Posterior vena cava (tissue), 2 donors: ENCODE measurements around the gene ZNF444. TPM values are rescaled to one million over a fixed set of nuclear protein-coding genes. Genes with fewer than 3 reads are reported as not detected.
"Not testable (repeated sequence)": the region's sequence is repeated elsewhere in the genome, so short reads cannot be mapped to it uniquely, and the experiment has no call there.

ENCODE experiments used
- DNase-seq: peaks from one replicate; pipeline ENCODE4 v3.0.0-alpha.2; 2020; ENCODE audit warnings: low spot score
- intact Hi-C, 2 donors: fragments of 100-400 bp; cut with DNase I; formaldehyde crosslinking; loops; one replicate each; pipeline versions ENCODE4 v1.14.1 to v1.14.2; 2022 to 2023
- total RNA-seq, 2 donors: library from RNA; stranded (reverse); fragmentation: NEBNext Ultra II Directional; extraction: Animal tissue kit (Norgen Biotek cat#: 25700); gene quantifications; one replicate each; pipeline ENCODE4 v1.2.1, GENCODE V29; 2021
- donor health status: DM: yes; HTN: yes; CAD: no.
- donor health status: DM: yes; HTN: yes; CAD: no.

ZNF444 gene
- total RNA-seq, 2 donors from 2014 or later: 17.8 to 23.8 TPM

DNA sequence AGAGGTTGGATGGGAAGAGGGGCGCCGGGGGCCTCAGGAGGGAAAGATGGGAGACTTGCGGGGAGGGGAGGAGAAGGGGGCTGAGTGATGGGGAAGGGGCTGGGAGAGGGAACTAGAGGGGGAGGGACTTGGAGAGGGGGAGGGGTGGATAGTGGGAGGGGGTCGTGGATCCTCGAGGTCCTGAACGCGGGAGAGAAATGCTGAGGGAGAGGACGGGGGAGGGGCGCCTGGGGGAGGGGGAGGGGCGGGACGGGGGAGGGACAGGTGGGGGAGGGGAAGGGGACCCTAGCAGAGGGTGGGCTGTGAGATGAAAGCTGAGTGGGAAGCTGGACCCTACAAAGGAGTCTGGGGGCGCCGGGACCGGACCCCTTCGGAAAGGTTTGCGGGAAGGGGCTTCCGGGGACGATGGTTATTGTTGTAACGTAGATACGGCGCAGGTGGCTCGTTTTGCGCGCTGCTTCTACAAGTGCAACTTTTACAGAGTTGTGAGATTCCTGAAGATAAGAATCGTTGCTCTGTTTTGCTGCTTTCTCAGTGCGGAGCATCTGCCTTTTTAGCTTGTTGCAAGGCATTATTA is 418 bp downstream of the ZNF444 start:
- no peak for DNase-seq
- intact Hi-C loops: no loop called here

DNA sequence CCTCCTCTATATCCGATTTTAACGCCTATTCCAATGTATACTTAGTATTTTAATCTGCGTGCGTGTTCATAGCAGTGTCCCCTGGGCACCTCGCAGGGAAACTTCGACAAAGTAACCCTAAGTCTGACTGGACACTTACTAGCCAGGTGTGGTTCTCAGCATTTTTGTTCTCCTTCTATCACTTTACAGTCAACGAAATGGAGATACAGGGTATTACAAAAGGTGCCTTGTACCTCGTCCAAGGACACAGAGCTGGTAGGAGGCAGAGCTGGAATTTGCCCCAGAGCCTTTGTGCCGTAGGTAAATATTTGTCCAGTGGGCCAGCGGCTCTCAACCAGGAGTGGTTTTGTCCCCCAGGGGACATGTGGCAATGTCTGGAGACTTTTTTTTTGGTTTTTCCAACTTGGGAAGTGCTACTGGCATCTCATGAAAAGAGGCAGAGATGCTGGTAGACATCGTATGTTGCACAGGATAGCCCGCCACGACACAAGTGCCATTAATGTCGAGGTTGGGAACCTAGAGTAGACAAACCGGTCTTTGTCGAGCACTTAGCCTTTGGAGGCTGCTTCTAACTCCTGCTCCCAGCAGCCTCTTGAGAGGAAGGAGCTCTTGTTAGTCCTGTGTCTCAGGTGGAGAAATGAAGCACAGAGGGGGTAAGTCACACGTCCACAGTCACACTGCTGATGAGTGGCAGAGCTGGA is 1.1 kb downstream of the ZNF444 start:
- no peak for DNase-seq
- intact Hi-C loops: no loop called here

DNA sequence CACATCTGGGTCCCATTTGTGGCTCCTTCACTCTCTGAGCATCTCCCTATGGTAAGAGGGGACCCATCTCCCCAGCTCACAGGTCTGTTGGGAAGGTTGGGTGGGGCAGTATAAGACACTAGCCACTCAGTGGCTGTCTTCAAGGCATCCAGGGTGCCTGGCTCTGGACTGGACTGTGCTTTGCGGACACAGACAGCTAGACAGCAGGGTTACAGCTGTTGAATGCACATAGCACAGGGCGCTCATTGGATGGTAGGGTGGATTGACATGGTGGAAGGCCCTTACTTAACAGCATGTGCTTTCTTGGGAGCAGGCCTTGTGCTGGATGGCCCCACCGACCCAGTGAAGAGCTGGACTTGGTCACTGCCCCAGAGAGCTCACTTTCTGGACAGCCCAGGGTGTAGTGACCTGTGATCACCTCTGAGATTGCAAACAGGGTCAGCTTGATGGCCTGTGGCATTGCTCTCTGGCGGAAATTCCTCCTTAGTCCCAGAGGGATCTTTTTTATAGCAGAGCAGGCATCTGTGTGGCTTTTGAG is 1.9 kb downstream of the ZNF444 start:
- intact Hi-C loops: no loop called here
- no peak for DNase-seq

DNA sequence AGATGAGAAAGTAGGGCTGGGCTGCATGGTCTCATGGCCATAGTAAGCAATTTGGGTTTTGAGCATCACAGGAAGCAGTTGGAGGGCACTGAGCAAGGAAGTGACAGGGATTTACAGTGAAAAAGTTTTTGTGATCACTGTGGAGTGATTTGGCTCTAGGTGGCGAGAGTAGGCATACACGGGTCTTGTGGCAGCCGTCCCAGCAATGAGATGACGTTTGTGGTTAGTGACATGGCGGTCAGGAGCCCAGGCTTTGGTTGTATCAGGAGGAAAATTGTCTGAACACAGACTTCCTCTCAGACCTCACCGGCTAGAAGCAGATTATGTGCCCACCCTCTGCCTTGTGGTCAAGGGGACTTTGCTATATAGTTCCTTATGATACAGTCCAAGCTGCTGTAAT is 3.3 kb downstream of the ZNF444 start:
- intact Hi-C loops: no loop called here
- no peak for DNase-seq

DNA sequence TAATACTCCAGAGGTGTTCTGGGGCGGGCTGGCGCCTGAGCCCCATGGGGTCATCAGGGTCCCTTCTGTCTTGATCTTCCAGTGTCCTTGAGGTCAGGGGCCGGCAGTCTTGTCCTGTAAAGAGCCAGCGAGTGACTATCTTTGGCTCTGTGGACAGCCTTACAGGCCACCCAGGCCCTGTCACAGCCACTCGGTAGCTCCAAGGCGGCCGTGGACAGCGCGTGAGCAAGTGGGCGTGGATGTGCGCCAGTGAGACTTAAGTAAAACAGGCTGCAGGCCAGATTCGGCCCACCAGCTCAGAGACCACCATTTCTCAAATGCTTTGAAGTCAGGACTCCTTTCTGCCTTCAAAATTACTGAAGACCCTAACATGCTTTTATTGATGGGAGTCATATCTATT is 3.7 kb downstream of the ZNF444 start:
- no peak for DNase-seq
- intact Hi-C loops: no loop called here

DNA sequence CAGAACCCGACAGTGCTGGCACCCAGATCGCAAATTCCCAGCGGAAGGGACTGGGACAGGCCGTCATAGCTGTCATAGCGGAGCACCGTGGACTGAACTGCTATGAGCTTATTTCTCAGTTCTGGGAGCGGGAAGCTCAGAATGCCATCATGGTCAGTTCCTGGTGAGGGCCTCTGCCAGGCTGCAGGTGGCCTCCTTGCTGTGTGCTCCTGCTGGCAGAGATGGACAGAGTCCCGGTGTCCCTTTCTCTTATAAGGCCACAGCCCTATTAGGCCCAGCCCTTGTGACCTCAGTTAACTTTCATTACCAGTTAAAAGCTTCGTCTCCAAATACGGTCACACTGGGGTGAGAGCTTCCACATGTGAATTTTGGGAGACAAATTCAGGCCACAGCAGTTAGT is 4.6 kb downstream of the ZNF444 start:
- intact Hi-C loops: no loop called here
- DNase-seq: no peak

DNA sequence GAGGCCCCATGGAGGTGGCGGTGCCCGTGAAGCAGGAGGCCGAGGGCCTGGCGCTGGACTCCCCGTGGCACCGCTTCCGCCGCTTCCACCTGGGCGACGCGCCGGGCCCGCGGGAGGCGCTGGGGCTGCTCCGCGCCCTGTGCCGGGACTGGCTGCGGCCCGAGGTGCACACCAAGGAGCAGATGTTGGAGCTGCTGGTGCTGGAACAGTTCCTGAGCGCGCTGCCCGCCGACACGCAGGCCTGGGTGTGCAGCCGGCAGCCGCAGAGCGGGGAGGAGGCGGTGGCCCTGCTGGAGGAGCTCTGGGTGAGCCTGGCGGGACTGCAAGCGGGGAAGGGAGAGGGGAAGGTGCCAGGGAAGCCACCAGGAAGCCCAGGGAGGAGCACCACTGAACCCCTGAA is 5.8 kb downstream of the ZNF444 start:
- intact Hi-C loops: no loop called here
- no peak for DNase-seq

DNA sequence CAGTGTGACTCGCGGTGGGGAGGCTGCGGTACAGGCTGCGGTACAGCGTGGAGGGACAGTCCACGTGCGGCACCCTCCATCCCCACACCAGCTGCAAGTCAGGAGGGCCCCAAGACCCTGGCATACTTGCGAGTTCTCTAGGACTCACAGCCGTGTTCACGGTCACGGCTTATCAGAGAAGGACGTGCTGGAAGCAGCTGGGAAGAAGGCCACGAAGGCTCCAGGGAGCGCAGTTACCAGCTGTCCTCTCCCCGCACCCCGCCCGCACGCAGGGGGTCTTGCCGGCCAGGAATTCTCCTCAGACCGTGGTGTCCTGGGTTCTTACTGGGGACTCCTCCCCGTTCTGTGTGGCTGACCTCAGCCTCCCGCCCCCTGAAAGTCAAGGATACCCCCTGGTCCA is 6.2 kb downstream of the ZNF444 start:
- no peak for DNase-seq
- intact Hi-C loops: no loop called here

DNA sequence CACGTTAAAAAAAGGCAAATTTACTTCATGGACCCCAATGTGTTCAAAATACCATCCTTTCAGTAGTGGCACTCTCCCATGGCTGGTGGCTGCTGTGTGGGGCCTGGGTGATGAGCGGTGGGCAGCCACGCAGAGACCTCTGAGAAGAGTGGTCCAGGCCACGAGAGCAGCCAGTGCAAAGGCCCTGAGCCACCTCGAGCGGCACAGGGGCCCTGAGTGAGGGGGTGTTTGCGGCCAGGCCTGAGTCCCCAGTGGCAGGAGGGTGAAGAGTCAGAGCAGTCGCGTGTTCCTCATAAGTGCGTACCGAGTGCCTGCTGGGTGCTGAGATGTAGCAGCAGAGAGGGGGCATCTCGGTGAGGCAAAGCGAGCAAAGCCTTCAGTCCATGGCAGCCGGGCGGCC is 7.0 kb downstream of the ZNF444 start:
- intact Hi-C loops: no loop called here
- no peak for DNase-seq

DNA sequence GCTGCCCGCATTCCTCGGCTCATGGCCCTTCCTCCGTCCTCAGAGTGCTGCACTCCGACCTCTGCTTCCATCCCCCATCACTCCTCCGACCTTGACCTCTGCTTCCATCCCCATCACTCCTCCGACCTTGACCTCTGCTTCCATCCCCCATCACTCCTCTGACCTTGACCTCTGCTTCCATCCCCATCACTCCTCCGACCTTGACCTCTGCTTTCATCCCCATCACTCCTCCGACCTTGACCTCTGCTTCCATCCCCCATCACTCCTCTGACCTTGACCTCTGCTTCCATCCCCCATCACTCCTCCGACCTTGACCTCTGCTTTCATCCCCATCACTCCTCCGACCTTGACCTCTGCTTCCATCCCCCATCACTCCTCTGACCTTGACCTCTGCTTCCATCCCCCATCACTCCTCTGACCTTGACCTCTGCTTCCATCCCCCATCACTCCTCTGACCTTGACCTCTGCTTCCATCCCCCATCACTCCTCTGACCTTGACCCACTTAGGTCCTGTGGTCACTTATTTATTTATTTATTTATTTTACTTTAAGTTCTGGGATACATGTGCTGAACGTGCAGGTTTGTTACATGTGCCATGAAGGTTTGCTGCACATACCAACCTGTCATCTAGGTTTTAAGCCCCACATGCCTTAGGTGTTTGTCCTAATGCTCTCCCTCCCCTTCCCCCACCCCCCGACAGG is 8.0 kb downstream of the ZNF444 start:
- intact Hi-C loops, DNase-seq: not testable (repeated sequence)

DNA sequence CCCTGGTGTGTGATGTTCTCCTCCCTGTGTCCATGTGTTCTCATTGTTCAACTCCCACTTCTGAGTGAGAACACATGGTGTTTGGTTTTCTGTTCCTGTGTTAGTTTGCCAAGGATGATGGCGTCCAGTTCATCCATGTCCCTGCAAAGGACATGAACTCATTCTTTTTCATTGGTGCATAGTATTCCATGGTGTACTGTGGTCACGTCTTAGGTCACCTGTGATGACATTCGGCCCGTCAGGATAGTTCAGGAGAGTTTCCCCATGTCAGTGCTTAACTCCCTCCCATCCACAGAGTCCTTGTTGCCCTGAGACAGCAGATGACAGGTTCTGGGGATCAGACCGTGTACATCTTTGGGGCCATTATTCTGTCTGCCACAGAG is 8.6 kb downstream of the ZNF444 start:
- intact Hi-C loops: no loop called here
- DNase-seq: no peak

DNA sequence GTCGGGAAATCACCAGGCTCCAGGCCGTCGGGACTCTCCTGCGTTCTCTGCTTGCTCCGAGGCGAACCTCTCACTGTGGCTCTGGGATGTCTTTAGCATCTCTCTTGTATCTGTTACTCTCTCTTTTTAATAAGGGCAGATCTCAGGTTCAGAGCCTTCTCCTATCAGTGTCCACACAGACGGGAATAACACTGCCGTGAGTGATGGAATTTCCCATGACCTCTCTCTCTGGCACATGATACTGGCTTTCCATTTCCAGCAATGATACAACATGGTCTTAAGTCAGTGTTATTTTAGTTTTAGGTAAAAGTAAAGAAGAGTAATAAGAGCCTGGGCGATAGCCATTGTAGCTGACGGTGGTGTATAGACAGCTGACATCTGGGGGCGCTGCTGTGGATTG is 9.3 kb downstream of the ZNF444 start:
- intact Hi-C loops: no loop called here
- DNase-seq: no peak

DNA sequence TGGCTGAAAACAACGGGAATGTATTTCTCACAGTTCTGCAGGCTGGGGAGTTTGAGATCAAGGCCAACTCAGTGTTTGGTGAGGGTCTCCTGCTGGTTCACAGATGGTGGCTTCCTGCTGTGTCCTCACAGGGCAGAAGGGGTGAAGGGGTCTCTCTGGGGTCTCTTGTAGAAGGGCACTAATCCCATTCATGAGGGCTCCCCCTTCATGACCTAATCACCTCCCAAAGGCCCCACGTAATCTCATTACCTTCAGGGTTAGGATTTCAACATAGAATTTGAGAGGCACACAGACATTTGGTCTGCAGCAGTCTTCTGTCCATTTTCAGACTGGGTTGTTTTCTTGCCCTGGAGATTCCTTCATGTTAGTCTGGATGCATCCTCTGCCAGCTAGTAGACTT is 11.6 kb downstream of the ZNF444 start:
- intact Hi-C loops: no loop called here
- no peak for DNase-seq

DNA sequence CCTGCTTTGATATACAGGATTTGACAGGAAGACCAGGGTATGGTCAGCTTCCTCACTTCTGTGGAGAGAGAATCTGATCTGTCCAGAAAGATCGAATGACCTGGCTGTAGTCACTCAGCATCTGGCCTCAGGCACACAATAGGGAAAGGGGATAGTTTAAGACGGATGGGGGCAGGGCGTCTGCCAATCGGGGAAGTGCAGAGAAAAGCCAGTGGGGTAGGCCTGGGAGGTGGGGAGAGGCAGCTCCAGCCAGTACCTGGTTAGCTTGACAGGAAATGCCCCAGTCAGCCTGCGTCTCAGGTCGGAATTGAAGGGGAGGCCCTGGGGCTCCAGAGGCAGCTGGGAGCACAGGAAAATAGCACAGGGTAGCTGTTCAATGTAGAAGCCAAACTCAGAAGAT is 12.4 kb downstream of the ZNF444 start:
- intact Hi-C loops: no loop called here
- DNase-seq: no peak

DNA sequence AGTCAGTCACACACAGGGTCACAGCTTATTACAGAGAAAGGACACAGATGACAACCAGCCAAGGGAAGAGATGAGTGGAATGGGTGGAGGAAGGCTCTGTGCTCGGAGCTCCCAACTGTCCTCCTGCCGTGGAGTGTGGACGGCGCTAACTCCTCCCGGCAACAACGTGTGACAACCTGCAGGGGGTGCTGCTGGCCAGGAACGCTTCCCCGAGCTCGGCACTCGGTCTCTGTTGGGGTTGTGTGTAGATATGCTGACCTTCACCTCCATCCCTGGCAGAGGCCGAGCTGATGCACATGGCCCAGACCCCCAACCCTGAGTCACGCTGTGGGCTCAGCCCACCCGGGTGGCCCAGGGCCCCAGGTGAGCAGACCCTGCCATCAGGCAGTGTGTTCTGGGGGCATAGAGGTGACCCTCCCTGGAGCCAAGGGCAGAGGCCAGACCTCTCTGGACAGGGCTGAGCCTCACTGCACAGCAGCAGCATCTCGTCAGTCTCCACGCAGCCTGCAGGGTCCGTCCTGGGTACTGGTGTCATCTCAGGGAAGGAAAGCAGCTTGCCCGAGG is 14.1 kb downstream of the ZNF444 start:
- intact Hi-C loops: no loop called here
- DNase-seq: peak; percentile 84

DNA sequence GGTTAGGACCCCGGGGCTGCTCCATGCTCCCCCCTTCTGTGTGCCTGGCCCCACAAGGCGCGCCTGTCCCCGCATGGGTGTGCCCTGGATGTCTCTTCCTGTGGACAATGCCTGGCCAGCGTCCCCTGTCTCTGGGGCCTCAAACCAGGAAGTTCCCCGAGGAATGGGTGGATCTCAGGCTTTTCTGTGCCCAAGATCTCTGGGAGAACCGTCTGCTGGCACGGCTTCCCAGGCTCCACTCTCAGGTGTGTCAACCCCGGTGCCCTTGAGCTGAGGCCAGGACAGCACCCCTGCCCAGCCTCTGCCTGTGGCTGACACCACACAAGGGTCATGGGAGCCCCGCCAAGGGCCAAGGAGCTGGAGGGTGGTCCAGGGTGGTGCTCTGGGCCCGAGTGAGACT is 15.7 kb downstream of the ZNF444 start:
- no peak for DNase-seq
- intact Hi-C loops: no loop called here

DNA sequence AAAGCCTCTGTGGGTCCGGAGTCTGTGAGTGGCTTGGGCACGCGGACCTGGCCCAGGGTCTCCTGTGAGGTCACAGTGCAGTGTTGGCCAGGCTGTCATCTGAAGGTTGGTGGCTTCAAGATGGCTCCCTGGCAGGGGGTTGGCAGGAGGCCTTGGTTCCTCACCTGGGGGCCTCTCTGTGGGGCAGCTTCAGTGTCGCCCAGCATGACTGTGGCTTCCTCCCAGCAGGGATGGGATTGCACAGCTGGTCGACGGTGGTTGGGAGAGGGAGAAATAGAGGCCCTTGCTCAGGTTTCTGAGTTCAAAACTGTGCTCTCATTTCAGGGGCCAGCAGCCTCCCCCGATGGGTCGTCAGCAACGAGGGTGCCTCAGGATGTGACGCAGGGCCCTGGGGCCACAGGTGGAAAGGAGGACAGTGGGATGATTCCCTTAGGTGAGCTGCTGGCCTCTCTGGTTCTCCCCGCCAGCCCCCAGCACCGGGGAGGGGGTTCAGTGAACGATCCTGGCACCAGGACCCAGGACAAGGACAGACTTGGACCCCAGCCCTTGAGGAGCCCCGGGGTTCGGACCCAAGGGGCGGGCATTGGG is 17.2 kb downstream of the ZNF444 start:
- no peak for DNase-seq
- intact Hi-C loops: no loop called here

DNA sequence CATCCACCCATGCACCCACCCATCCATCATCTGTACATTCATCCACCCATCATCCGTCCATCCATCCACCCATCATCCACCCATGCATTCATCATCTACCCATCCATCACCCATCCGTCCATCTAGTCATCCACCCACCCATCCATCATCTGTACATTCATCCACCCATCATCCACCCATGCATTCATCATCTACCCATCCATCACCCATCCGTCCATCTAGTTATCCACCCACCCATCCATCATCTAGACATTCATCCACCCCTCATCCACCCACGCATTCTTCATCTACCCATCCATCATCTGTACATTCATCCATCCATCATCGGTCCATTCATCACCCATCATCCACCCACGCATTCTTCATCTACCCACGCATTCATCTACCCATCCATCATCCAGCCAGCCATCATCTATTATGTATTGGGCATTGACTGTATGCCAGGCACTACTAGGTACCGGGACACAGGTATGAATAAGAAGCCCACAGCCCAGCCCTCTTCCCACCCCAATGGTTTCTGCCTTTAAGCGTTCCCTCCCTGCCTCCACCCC is 18.0 kb downstream of the ZNF444 start:
- DNase-seq: no peak
- intact Hi-C loops: no loop called here

DNA sequence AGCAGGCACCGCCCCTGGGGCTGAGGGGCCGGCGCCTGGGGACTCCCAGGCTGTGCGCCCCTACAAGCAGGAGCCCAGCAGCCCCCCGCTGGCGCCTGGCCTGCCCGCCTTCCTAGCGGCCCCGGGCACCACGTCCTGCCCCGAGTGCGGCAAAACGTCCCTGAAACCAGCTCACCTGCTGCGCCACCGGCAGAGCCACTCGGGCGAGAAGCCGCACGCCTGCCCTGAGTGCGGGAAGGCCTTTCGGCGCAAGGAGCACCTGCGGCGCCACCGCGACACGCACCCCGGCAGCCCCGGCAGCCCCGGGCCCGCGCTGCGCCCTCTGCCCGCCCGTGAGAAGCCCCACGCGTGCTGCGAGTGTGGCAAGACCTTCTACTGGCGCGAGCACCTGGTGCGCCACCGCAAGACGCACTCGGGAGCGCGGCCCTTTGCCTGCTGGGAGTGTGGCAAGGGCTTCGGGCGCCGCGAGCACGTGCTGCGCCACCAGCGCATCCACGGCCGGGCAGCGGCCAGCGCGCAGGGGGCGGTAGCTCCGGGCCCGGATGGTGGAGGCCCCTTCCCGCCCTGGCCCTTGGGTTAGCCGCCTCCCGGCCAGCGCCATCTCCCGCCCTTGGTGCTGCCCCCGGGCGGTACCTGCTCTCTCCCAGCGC is 18.7 kb downstream of the ZNF444 start:
- DNase-seq: no peak
- intact Hi-C loops: no loop called here
